Nephron progenitor cell (in vitro differentiated cells): ENCODE data around the gene FRMD4B.

Source experiments
- DNase-seq: peaks from one replicate; pipeline ENCODE4 v3.0.0; 2021
- H3K27ac Mint-ChIP-seq: 2 replicates; pipeline ENCODE4 v1.8.0; 2021; ENCODE audit warnings: mild to moderate bottlenecking, moderate library complexity, mixed read lengths
- H3K27me3 Mint-ChIP-seq: 2 replicates; pipeline ENCODE4 v1.8.0; 2021; ENCODE audit warnings: mild to moderate bottlenecking, low read depth, mixed read lengths; ENCODE audit not compliant: poor library complexity
- H3K36me3 Mint-ChIP-seq: 2 replicates; pipeline ENCODE4 v1.8.0; 2021; ENCODE audit warnings: low read depth, mixed read lengths
- H3K4me1 Mint-ChIP-seq: 2 replicates; pipeline ENCODE4 v1.8.0; 2021; ENCODE audit warnings: mixed read lengths
- H3K4me3 Mint-ChIP-seq: 2 replicates; pipeline ENCODE4 v1.8.0; 2021; ENCODE audit warnings: mild to moderate bottlenecking, moderate library complexity, mixed read lengths
- H3K9me3 Mint-ChIP-seq: 2 replicates; pipeline ENCODE4 v1.8.0; 2021; ENCODE audit warnings: mild to moderate bottlenecking, moderate library complexity, mixed read lengths
- CTCF ChIP-seq: fragments of 200-600 bp; sonication (generic); IDR thresholded peaks from 2 replicates; pipeline ENCODE4 v1.5.0; 2021; ENCODE audit warnings: antibody characterized with exemption

FRMD4B gene

GRCh38 chr3:69129531-69129930 is 256.4 kb downstream of the FRMD4B start:
- DNase-seq, result no peak
- no peak for TF ChIP-seq CTCF
- H3K9me3 Mint-ChIP-seq, result no peaks in the 10 kb centered on the region

GRCh38 chr3:69128509-69128908 is 257.4 kb downstream of the FRMD4B start:
- peaks cover 38% of the 10 kb centered on the region for H3K4me1 Mint-ChIP-seq
- no peak for DNase-seq
- peaks cover 5% of the 10 kb centered on the region for H3K27me3 Mint-ChIP-seq
- H3K36me3 Mint-ChIP-seq, result no peaks in the 10 kb centered on the region
- no peaks in the 10 kb centered on the region for H3K9me3 Mint-ChIP-seq
- TF ChIP-seq CTCF, result no peak
- no peak overlapping the region for H3K27ac Mint-ChIP-seq
- no peak overlapping the region for H3K4me3 Mint-ChIP-seq

More at GRCh38 chr3:69129531-69129930, 256.4 kb downstream of the FRMD4B start:
- H3K27me3 Mint-ChIP-seq, result peaks cover 5% of the 10 kb centered on the region
- no peak overlapping the region for H3K27ac Mint-ChIP-seq
- no peak overlapping the region for H3K4me3 Mint-ChIP-seq
- peaks cover 40% of the 10 kb centered on the region for H3K4me1 Mint-ChIP-seq
- H3K36me3 Mint-ChIP-seq, result no peaks in the 10 kb centered on the region

GRCh38 chr3:69126999-69127398 is 258.9 kb downstream of the FRMD4B start:
- H3K9me3 Mint-ChIP-seq, result no peaks in the 10 kb centered on the region
- TF ChIP-seq CTCF, result no peak

GRCh38 chr3:69126216-69126615 is 259.7 kb downstream of the FRMD4B start:
- Mint-ChIP-seq H3K27ac (no peak overlapping the region), H3K9me3 (no peaks in the 10 kb centered on the region), H3K4me1 (peaks cover 60% of the 10 kb centered on the region), H3K27me3 (peaks cover 5% of the 10 kb centered on the region), H3K36me3 (no peaks in the 10 kb centered on the region), H3K4me3 (no peak overlapping the region)
- no peak for DNase-seq
- TF ChIP-seq CTCF, result no peak

More at GRCh38 chr3:69126999-69127398, 258.9 kb downstream of the FRMD4B start:
- peaks cover 5% of the 10 kb centered on the region for H3K27me3 Mint-ChIP-seq
- no peaks in the 10 kb centered on the region for H3K36me3 Mint-ChIP-seq
- no peak overlapping the region for H3K27ac Mint-ChIP-seq
- H3K4me3 Mint-ChIP-seq, result no peak overlapping the region
- peaks cover 52% of the 10 kb centered on the region for H3K4me1 Mint-ChIP-seq
- DNase-seq, result no peak

GRCh38 chr3:69122403-69122802 is 263.5 kb downstream of the FRMD4B start, which contains the start of gene LMOD3:
LMOD3 (minus strand) TSS chr3:69122595; CDS start chr3:69122386, 209 bp downstream.
- Mint-ChIP-seq H3K27me3 (peaks cover 11% of the 10 kb centered on the region), H3K9me3 (no peaks in the 10 kb centered on the region), H3K4me1 (peaks cover 45% of the 10 kb centered on the region), H3K27ac (peak within 1 kb of the TSS; percentile 73), H3K36me3 (no peaks in the 10 kb centered on the region), H3K4me3 (peak within 1 kb of the TSS; percentile 50)
- no peak for TF ChIP-seq CTCF
- DNase-seq, result no peak

GRCh38 chr3:69121950-69122349 is 263.9 kb downstream of the FRMD4B start:
- Mint-ChIP-seq H3K4me1 (peaks cover 40% of the 10 kb centered on the region), H3K27me3 (peaks cover 11% of the 10 kb centered on the region), H3K36me3 (no peaks in the 10 kb centered on the region), H3K9me3 (no peaks in the 10 kb centered on the region), H3K27ac (peak overlapping the region; percentile 73), H3K4me3 (peak overlapping the region; percentile 50)
- peak; percentile 69 for DNase-seq
- no peak for TF ChIP-seq CTCF
